ENCODE results near the gene NPNT.

Gene NPNT

DNA sequence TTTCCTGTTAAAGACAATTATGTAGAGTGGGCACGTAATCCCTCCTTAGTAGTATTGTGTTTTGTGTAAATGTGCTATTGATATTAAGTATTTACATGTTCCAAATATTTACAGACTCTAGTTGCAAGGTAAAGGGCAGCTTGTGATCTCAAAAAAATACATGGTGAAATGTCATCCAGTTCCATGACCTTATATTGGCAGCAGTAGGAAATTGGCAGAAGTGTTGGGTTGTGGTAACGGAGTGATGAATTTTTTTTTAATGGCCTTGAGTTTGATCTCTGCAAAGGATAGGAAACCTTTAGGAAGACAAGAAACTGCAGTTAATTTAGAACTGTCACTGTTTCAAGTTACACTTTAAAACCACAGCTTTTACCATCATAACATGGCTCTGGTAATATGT lies 74.3 kb downstream of the NPNT start:
- DNase-seq (ENCODE audit: low spot score) (no peak), FAIRE-seq (no peak)

DNA sequence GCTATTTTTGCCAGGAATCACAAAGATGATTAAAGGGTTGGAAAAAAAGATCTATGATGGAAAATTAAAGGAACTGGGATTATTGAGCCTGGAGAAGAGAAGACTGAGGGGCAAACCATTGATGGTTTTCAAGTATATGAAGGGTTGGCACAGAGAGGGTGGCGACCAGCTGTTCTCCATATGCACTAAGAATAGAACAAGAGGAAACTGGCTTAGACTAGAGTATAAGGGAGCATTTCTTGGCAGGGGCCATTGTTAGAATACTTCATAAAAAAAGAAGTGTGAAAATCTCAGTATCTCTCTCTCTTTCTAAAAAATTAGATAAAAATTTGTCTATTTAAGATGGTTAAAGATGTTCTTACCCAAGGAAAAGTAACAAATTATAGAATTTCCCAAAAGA lies 75.1 kb downstream of the NPNT start:
- no peak for FAIRE-seq
- DNase-seq (ENCODE audit: low spot score) = no peak

DNA sequence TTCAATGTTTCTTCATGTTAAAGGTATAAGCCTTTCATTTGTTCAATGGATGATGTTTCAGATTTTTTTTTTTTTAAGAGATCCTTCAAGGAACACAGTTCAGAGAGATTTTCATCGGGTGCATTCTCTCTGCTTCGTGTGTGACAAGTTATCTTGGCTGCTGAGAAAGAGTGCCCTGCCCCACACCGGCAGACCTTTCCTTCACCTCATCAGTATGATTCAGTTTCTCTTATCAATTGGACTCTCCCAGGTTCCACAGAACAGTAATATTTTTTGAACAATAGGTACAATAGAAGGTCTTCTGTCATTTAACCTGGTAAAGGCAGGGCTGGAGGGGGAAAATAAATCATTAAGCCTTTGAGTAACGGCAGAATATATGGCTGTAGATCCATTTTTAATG lies 75.8 kb downstream of the NPNT start:
- FAIRE-seq = no peak

DNA sequence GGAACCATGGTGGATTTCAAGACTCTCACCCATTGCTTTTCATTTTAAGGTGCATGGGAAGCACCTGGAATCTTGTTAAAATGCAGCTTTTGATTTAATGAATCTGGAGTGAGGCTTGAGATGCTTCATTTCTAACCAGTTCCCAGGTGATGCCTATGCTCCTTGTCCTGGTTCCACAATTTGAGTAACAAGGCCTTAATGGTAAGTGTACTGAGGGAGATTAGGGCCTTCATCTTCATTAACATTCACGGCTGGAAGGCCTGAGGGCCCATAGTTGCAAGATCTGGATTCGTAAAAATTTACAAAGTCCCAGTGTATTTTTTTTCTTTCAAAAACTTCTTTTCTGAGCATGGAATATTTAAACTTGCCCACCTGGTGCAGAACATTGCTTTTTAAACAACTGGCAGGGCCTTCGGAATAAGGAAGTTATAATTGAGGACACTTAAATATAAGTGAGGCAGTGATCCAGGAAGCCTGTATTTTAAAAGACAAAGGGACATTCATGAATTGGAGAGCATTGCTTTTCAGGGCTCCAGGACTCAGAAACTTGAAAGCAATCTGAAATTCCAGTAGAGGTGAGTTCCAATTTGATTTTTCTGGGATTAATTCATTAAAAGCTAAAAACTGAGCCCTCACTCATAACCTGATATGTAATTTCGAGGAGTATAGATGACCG lies 77.8 kb downstream of the NPNT start:
- DNase-seq (ENCODE audit: low spot score) (no peak), FAIRE-seq (no peak)

More for the DNA sequence above, 75.8 kb downstream of the NPNT start:
- no peak for DNase-seq (ENCODE audit: low spot score)

DNA sequence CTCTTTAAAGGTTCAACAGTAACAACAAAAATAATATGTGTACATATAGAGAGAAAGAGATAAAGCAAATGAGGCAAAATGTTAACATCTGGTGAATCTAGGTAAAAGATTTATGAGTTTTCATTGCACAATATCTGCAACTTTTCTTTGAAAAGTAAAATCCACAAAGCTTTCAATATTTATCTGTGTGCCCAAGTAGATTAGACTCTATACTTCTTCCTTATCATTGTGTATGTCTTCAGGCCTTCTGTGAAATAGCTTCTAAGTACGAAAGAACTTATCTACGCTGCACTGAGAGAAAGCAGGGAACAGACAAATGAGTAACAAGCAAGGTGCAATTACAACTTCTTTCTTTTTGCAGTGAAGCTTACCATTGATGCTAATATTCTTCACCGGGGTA lies 81.6 kb downstream of the NPNT start:
- FAIRE-seq = no peak
- DNase-seq (ENCODE audit: low spot score) = no peak

DNA sequence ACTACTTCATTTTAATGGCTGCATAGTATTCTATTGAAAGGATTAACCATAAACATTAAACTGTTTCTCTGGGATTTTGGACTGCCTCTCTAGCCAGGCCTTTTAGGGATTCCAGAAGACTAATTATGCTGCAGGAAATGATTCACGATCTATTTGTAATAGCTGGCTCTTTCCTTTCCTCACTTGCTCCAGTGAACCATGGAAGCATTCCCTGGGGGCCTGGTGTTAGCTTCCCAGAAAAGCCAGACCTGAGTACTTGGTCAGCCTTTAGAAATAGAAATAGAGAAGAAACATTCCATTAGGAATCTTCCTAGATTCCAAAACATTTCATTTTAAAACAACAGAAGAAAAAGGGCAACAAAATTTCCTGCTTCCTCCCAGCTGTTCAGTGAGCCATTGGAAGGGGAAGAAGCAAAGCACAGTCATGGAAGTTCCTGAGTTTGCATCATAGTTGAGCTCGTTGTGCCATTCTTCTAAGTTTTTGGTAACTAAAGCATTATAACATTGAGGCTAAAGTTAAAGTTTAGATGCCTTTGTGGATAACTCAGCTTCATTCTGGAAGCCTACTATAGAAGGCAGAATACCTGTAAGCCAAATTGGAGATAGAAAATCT lies 83.5 kb downstream of the NPNT start:
- DNase-seq (ENCODE audit: low spot score) = peak; percentile 88
- FAIRE-seq = peak; percentile 96

DNA sequence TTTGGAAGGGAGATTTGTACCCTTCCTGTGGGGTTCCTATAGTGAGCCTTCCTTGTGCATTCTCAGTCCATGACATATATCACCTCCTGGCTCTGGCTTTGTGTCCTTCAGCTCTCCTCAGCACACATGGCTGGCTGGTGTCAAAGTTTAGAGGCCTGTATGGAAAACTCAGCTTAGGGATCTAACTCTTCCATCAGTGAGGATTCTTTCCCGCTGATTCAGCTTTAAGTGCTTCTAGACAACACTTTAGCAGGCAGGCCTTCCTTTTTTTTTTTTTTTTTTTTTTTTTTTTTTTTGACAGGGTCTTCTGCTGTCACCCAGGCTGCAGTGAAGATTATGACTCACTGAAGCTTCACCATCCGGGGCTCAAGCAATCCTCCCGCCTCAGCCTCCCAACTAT lies 84.2 kb downstream of the NPNT start:
- peak; percentile 82 for DNase-seq (ENCODE audit: low spot score)
- FAIRE-seq = peak; percentile 64

DNA sequence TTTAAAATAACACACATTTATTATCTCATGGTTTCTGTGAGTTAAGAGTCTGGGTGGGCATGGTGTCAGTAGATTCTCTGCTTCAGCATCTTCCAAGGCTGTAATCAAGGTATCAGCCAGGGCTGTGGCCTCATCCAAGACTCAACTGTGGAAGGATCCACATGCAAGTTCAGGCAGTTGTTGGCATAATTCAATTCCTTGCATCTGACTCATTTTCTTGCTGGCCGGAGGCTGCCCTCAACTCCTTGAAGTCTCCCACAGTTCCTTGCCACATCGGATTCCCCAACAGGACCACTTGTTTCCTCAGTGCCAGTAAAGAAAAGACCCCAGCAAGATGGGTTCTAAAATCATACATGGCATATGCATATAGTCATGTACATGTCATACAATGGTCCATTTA lies 93.4 kb downstream of the NPNT start:
- FAIRE-seq (no peak), DNase-seq (ENCODE audit: low spot score) (no peak)

DNA sequence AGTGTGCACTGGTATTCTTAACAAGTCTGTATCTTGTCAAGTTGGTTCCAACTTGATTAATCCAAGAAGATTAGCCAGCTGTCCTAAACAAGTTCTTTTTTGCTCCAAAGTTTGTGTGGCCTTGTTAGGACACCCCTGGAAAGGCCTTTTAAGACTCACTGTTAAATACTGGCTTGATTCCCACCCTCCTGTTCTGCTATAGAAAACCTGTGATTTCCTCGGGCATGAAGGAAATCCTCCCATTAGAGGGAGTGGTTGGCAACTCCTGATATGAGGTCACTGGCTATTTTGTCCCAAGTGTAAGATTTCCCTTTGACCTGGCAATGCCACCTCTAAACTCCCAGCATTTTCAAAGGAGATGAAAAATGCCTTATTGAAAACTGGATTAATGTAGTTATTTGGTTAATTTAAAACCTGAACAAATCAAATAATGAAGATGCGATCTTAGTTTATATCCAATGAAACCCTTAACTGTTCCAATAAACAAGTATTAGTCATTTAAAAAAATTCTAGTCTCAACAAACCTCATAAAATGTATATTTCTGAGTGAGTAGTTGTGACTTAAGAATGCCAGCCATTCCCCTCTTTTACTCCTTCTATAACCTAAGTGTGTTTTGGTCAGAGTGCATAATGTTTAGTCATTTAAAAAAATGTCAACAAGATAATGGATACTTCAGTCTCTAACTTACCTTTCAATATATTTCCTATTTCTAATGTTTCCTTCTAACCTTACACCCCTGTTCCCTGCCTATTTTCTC lies 94.4 kb downstream of the NPNT start:
- FAIRE-seq = no peak
- no peak for DNase-seq (ENCODE audit: low spot score)

DNA sequence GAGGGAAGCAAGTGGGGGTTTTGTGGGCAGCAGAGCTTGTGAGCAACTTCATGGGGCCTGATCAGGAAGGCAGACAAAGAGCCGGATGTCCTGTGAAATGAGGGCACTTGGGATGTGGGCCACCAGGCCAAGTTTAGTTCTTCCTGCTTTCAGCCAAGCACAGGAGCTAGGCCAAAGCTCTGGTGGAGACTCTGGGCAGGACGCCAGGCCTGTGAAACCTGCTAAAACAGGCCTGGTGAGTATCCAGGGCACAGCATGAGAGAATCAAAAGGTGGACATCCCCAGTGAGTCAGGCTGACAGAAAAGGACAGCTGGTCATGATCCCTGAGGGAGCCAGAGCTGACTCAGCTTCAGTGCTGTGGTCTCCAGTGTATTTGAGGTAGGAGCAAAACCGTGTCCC lies 95.7 kb downstream of the NPNT start:
- FAIRE-seq (peak; percentile 97), DNase-seq (ENCODE audit: low spot score) (peak; percentile 97)

DNA sequence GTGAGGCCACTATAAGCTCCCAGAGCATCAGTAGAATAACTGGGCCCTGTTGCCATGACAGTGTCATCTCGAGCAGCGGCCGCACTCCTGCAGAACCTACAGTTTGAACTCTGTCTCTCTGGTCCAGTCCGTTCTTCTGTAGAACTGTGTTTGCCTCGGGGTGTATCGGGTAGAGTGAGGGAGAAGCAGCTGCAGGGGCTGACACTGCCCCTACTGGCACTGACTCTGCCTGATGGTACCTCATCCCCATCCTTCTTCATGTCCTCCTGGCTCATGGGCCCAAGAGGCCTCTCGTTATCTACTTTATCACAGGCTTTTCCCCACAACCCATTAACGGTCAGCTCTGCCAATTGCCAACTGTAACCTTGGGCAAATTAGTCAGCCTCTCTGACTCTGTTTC lies 96.5 kb downstream of the NPNT start:
- FAIRE-seq (no peak), DNase-seq (ENCODE audit: low spot score) (no peak)

DNA sequence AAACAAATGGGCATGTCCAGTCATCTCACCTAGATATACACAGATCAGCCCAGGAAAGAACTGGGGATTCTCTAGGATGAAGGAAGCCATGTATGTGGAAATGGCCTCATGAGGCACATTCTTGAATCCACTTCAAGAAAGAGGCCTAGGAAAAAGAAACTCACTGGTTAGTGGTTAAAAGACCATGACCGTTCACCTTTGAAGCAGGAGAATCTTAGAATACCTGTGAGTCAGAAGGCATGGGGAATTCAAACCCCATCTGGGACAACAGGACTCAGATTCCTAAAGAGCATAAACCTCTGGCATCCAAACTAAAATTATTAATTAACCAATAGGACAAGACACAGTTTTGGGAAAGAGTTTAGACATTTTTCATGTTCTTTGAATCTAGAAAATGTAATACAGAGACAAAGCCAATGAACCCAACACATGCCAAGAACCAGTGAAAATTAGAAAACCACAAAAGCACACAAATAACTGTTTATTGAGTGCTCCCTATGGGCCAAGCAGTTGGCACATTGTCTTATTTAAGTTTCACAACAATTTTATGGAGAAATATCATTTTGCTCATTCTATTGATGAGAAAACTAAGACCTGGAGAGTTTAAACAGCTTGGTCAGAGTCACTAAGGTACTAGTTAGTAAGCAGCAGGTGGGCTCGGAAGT lies 97.5 kb downstream of the NPNT start:
- DNase-seq (ENCODE audit: low spot score) (peak; percentile 89), FAIRE-seq (peak; percentile 97)

DNA sequence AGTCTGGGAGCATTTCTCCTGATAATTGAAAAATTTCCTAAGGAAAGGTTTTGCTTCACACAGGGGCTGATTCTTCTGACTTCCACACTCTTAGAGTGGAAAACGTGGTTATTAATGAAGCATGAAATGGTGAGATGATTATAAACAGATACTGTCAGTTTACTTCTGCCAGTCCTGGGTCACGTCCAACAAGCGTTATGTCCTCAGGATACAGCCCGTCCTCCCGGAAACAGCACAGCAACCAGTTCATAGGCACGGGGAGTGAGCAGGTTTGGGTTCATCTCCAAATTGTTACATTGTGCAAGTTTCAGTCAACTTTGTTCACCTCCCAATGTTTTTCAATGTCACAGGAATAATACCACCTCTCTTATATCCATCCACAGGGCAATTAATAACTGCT lies 98.8 kb downstream of the NPNT start:
- DNase-seq (ENCODE audit: low spot score) (no peak), FAIRE-seq (no peak)

DNA sequence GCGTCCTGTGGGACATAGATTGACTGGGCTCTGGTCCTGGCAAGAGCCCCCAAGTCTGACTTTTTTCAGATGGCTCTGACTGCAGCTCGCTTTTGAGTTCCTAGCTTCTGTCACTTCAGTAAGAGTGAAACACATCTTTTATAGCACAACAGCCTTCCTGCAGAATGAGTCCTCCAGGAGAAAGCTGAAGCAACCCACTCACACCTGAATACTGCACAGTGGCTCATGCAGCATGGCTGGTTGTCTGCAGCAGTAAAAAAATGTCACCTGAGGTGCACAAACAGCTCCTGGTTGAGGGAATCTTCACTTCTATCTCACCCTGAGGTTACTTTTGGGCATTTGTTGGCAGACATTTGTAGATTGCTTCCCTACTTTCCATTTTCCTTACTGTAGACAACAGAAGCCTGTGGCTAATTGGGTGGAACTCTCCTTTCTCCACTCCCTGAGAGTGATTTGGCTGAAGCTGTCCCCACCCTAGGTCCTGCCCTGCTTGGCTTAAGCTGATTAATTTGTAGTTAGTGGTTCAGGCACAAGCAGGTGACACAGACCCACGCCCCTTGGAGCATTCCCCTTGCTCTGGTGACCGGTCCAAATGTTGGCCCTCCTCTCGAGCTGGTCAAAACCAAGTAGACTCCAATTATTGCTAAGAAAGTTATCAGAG lies 99.7 kb downstream of the NPNT start:
- no peak for FAIRE-seq
- DNase-seq (ENCODE audit: low spot score) = no peak

DNA sequence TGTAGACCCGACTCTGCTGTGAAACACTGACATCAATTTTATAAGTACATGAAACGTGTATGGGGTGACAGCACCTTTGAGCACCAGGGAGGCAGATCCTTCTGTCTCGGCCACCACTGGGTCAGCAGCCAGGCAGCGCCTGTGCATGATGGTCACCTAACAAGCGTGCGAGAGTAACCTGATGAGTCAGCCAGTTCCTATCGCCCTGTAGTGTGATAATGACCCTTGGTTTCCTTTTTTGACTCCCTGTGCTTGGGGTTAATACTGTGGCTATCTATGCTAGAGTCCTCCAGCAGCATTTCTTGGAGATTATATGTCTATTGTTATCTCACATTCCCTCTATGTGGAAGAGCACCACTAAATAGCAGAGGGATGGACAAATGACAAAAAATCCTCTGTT lies 101.6 kb downstream of the NPNT start:
- peak; percentile 87 for FAIRE-seq
- DNase-seq (ENCODE audit: low spot score) = peak; percentile 79

DNA sequence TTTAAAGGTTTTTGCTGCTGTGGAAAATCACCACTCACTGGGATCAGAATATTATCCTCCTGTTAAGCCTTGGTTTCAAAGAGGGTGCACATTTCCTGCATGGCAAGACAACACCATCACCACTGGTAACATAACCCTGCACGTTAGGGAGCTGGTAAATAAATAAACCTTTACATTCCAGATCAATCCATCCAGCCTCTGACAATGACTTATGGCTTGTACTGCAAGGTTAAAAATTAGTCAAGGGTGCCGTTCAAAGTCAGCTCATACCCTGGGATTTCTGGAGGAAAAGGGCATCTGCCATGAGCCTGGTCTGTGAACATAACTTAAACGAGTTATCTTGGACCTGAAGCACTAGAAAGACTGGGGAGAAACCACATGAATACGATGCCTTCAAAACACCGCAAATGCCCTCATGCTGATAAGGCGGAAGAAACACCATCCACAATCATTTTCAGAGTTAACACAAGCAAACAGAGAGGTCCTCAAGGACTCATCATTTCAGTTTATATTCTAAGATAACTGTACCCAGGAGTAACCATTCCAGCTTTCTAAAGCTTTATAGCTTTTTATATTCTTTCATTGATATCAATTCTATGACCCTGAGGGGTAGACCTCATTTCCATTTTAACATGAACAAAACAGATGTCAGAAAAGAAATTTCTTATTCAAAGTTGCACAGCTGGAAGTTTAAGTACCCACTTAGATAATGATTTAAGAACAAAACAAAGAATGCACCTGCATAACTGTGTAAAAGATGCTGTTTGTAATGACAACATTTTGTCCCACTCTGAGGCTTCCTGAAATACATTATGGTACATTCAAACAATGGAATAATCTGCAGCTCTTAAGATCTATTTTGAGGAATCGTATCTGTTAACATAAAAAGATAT lies 103.1 kb downstream of the NPNT start:
- peak; percentile 76 for DNase-seq (ENCODE audit: low spot score)
- peak; percentile 91 for FAIRE-seq

DNA sequence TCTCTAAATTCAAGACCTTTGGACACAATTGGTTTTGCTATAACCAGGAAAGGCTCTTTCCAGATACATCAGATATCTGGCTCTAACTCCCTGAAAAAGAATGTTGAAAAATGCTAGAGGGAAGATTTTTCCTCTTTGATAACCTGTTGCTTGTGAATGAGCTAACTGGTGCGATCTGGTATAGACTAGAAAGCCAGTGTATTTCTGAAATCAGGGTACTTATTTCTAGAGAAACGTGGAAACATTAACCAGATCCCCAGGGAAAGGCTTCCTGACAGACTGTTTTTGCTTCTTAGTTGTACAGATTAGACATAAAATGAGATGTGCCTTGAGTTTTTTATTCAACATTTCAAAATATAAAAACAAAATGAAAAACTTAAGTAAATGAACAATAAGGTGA lies 107.7 kb downstream of the NPNT start:
- no peak for FAIRE-seq

DNA sequence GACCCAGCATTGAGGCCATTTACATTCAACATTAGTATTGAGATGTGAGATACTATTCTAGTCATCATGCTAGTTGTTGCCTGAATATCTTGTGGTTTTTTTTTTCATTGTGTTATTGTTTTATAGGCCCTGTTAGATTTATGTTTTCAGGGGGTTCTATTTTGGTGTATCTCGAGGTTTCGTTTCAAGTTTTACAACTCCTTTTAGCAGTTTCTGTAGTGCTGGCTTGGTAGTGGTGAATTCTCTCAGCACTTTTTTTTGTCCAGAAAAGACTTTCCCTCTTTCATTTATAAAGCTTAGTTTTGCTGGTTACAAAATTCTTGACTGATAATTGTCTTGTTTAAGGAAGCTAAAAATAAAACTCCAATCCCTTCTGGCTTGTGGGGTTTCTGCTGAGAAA lies 115.5 kb downstream of the NPNT start:
- no peak for DNase-seq (ENCODE audit: low spot score)
- FAIRE-seq = no peak

More for the DNA sequence above, 107.7 kb downstream of the NPNT start:
- no peak for DNase-seq (ENCODE audit: low spot score)

DNA sequence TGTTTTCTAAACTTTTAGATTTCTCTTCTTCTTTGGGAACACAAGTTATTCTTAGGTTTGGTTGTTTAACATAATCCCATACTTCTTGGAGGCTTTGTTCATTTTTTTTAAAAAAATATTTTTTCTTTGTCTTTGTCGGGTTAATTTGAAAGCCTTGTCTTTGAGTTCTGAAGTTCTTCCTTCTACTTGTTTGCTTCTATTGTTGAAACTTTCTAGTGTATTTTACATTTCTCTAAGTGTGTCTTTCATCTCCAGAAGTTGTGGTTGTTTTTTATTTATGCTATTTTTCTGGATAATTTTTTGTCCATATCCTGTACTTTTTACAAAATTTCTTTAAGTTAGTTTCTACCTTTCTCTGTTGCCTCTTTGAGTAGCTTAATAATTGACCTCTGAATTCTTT lies 116.1 kb downstream of the NPNT start:
- FAIRE-seq = no peak

DNA sequence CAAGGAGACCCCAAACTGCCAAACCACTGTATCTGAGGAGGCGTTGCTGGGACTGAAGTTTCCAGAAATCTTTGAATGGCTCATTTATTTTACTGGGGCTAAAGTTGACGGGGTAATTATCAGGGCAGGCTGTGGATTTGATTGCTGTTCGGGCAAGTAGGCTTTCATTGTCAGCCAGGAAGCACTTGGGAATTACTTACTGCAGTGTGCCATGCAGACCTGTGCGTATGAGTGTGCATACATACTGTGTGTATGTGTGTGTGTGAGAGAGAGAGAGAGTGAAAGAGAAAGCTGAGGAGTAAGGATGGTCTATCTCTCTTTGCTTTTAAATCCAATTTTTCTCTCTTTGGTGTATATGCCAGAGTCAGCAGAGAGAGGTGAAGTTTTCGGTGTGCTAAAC lies 122.7 kb downstream of the NPNT start:
- FAIRE-seq (no peak), DNase-seq (ENCODE audit: low spot score) (no peak)

More for the DNA sequence above, 116.1 kb downstream of the NPNT start:
- no peak for DNase-seq (ENCODE audit: low spot score)

DNA sequence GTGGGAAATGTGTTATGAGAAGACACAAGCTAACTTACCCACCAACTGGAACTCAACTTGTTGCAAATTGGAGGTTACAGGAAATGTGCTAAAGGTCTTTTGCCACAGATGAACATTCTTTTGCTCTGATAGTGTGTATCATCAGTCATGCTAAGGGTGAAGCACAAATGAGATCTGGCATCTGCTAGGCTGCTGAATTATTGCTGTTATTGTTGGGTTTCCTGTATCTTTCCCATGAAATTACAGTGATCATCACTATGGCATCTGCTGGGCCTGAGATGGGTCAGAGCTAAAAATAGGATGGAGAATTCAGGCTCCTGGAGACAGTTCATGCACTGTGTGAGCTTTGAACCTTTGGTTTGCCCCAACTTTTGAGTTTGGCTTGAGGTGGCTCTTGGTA lies 124.5 kb downstream of the NPNT start:
- peak; percentile 23 for DNase-seq (ENCODE audit: low spot score)
- FAIRE-seq = no peak

Data from RCC 7860 (cell line).